SK-MEL-5 (cell line): Measurements from ENCODE around the gene PDE6H. TPM values are rescaled to one million over a fixed set of nuclear protein-coding genes. Genes with fewer than 3 reads are reported as not detected.
A peak's percentile ranks its signal among the peaks of the same experiment; 100 is the strongest.

Experiments used
- DNase-seq: peaks from one replicate; pipeline ENCODE4 v3.0.0-alpha.2; 2016; ENCODE audit warnings: low read depth, low spot score
- in situ Hi-C: cut with HindIII; loops from 2 replicates; pipeline ENCODE4 v1.10.0; 2016; ENCODE audit warnings: low sequenced_read_pairs, high pct_unique_total_duplicates, low pct_unique_long_range_greater_than_20kb
- total RNA-seq: library from RNA; depleted of rRNA; stranded (reverse); fragments of >200 nt; shearing (Covaris generic); gene quantifications from 2 replicates; pipeline ENCODE4 v1.2.3, GENCODE V29; 2014

Gene PDE6H
- total RNA-seq, 1 experiment from 2014 or later = not detected

DNA sequence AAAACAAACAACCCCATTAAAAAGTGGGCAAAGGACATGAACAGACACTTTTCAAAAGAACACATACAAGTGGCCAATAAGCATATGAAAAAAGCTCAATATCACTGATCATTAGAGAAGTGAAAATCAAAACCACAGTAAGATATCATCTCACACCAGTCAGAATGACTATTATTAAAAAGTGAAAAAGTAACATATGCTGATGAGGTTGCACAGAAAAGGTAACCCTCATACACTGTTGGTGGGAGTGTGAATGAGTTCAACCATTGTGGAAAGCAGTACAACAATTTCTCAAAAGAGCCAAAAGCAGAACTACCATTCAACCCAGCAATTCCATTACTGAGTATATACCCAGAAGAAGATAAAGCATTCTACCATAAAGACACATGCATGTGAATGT, 18.2 kb downstream of the PDE6H start:
- no peak for DNase-seq
- in situ Hi-C loops = no loop called here

DNA sequence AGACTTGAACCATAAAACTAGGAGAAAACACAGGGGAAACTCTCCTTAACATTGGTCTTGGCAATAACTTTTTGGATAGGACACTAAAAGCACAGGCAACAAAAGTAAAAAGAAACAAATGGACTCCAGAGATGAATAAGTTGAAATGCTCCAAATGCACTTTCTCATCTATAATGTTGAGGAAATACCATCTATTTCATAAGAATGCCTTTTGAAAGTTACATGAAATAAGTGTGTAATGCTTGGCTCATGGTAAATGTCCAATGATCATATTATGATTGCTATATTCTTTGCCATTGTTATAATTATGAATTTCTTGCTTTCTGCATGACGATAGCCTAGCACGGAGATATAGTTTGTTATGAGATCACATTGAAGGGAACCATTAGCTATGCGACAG, 19.8 kb downstream of the PDE6H start:
- in situ Hi-C loops = no loop called here
- DNase-seq = no peak

DNA sequence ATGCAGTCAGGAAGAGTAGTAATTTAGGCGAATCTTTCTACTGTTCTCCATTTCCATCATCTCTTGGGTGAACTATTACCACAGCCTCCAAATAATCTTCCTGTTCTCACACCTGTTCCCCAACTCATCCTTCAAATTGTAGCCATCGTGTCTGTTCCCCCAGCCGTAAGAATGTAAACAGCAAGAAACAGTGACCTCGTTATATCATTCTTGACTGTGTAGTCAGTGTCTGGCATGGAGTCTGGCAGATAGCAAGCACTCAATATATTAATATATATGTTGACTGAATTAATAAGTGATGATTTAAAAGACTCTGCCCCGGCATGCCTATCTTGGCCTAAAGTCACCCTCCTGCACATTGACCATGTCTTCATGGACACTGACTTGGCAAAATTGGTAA, 20.3 kb downstream of the PDE6H start:
- in situ Hi-C loops = no loop called here
- no peak for DNase-seq

DNA sequence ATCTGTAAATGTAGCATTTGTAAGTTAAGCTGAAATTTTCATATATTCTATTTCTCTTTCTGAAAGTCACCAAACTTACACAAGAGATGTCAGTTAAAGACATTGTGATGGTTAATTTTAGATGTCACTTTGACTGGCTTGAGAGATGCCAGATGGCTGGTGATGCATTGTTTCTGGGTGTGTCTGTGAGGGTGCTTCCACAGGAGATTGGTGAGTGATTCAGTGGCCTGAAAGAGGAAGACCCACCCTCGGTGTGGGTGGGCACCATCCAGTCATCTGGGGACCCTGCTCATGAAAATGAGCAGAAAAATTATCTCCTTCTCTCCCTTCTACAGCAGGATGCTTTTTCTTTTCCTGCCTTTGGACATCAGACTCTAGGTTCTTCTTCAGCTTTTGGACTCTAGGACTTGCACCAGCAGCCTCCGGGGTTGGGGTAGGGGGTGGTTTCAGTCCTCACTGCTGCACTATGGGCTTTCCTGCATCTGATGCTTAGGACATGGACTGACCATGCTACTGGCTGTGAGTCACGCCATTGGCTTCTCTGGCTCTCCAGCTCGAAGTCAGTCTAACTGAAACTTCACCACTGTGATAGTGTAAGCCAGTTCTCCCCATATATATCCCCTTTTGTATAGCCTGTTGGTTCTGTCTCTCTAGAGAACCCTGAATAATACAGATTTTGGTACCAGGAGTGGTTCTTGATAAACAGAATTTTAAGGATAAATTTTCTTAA, 20.9 kb downstream of the PDE6H start:
- no peak for DNase-seq
- in situ Hi-C loops = no loop called here

DNA sequence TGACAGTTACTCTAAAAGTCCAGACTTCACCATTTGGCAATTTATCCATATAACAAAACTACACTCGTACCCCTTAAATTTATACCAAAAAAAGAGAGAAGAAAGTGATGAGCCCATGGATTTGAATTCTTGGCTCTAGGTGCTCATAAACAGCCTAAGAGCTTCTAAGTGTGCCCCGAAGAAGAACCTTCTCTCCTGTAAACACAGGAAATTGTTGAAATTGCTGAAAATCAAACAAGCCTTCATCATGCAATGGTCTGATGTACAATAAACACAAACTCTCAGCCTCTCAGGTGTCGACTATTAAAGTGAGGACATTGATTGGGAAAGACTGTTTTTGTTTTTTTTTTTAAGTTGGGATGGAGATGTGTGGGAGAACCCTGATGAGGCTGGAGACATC, 21.8 kb downstream of the PDE6H start:
- no peak for DNase-seq
- in situ Hi-C loops = no loop called here

DNA sequence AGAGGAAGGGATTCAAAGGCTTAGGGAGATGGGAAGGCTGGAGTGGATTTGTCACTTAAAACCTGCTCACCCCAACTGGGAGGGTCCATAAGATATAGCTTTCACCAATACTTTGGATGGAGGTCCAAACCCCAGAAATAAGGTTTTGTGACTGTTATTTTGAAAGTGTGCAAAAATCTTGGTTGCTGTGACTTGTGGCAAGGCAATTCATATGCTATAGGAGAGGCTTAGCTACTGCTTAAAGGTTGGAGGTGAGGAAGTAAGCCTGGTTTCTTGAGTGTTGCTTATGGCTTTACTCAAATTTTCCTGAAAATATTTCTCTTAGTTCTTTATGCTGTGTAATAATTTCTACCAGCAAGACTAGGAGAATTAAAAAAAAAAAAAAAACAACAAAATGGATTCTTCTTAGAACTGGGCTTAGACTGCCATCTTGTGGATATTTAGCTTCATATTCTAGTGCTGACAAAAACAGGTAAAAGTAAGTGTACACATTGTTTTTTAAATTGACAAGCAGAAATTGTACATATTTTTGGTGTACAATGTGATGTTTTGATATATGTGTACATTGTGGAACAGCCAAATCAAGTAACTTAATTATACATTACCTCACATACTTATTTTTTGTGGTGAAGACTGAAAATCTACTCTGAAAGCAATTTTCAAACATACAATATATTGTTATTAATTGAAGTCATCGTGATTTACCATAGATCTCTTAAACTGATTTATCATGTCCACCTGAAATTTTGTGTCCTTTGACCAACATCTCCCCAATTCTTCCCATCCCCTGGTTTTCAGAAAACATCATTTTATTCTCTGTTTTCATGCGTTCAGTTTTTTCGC, 23.0 kb downstream of the PDE6H start:
- in situ Hi-C loops = no loop called here
- peak; percentile 76 for DNase-seq

DNA sequence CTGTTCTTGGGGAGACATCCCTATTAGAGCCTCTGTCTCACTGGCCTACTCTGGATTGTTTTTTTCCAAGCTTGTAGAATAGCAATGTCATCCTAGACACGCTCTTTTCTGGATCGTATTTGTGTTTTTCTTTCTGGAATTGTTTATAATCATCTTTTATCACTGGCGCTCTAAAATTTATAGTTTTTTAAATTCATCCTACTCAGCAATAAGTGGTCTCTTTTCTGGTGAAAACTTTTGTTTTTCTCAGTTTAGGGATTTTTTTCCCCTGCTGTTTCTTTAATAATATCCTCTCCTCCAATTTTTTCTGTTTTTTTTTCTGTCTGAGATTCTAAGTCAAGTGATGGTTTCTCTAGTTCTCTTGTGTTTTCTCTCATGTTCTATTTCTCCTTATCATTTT, 25.2 kb downstream of the PDE6H start:
- no peak for DNase-seq
- in situ Hi-C loops = no loop called here

DNA sequence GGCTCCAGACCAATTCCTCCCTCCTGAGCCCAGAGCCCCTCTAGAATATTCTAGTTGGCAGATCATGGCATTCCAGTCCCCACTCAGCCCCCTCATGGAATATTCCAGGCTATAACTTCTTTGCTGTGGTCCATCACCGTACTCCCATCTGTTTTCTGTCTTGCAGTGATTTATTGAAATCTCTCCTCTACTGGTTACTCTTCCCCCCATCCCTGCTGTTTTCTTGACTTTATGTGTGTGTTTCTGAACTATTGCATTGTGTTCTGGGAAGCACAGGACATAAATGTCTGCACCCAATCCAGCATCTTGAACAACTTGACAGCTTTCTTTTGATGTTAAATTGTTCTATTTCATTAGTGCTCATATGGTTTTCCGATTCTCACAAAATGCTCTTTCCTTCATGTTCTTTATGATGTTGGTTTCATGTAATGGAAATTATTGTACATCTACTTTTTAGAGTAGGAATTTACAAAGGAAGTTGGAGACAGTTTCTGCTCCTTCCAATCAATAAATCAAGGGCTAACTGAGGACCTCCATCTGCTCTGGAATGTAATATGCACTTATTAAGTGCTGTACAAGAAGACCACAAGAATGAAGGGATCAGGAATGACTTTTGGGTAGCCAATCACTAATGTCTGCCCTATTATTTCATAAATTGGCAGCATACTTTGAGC, 26.3 kb downstream of the PDE6H start:
- in situ Hi-C loops = no loop called here
- no peak for DNase-seq

DNA sequence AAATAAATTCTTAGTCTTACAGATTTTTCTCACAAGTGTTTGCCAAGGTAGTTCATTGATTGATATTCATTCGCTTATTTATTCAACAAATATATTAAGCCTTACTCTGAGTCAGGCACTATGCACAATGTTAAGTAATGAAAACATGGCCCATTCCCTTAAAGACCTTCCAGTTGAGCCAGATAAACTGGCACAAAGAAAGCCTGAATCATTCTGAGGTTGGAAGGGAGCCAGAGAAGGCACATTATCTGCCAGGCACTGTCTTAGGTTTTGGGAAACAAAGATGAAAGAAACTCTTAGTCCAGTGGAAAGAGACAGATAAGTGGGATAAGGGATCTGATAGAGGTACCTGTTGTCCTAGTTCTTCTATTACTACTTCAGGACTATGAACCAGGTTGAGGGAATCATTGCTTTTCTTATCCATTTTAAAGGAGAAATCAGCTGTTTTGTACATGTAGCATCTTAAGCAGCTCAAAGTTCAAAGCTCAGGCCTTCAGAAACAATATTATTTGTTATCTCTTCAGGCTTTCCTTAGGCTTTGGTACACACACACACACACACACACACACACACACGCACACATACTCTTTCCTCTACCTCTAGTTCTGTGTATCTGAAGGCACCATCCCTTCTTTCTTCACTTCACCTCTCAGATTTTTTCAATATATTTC, 27.0 kb downstream of the PDE6H start:
- in situ Hi-C loops = no loop called here
- DNase-seq = peak; percentile 46

DNA sequence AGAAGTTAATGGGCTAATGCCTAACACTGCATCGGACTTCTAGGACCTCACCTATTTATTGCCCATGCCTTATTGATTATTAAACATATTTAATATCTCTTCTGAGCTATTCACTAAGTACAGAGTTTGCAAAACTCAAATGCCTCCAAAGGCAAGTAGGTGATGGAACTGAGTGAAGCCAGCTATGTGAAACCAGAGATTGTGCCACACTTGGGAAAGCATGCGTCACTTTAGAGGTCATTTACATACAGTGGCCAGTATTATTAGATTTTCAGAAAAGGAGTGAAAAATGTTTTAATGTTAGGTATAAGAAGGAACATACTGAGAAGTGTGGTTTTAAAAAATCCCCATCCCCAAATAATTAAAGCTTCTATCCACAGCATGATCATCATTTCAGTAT, 27.7 kb downstream of the PDE6H start:
- in situ Hi-C loops = no loop called here
- DNase-seq = no peak

DNA sequence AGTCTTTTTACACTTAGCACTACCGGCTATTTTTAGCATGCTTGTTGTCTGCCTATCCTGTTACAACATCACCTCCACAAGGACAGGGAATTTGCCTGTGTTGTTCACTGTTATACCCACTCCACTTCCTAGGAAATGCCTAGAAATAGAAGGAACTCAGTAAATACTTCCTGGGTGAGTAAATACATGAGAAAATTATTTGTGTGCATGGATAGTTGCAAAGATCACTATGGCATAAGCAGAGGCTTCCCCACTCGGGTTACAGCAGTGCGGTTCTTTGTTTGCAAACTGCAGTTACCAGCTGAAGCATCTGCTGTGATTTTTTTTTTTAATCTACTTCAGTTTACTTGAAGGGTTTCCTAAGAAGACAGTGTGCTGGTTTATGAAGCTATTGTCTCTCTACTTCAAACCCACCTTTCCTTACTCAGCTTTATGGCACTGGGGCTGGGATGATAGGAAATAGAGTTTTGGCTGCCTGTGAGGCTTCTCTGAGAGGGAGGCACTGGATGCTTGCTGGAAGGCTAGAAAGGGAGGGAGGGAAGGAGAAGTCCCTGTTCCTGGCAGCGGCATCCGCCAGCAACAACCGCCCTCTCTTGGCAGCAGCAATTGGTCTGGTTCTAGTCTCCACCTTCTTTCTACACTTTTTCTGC, 29.0 kb downstream of the PDE6H start:
- in situ Hi-C loops = no loop called here
- no peak for DNase-seq

DNA sequence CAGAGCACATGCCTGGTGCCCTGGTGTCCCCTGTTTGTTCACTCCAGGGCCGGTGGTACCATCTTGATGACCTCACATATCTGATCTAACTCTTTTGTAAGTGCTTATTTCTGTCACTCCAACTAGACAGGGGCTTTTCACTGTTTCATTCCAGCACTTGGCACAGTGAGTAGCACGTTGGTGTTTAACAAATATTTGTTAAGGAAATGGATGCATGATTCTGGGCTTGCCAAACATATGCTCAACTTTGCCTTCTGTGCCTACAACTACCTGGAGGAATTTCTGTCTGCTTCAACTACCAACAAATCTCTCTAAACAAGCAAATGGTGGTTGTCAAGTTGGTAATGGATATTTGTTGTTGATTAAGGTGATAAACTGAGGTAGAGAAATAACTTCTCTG, 31.6 kb downstream of the PDE6H start:
- DNase-seq = no peak
- in situ Hi-C loops = no loop called here

DNA sequence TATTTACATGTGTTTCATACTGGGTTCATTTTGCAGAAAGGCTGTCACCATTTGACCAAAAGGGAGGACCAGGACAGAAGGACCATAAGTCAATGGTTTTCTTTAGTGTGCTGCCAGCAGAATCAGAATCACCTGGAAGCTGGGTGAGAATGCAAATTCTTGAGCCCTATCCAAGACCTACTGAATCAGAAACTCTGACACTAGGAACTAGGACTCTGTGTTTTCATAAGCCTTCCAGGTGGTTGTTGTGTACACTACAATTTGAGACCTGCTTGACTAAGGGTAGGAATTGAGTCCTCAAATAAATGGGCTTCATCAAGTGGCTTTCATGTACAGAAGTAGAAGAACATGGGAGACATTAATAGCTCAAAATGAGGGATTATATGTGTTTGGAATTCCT, 32.2 kb downstream of the PDE6H start:
- DNase-seq = no peak
- in situ Hi-C loops = no loop called here

DNA sequence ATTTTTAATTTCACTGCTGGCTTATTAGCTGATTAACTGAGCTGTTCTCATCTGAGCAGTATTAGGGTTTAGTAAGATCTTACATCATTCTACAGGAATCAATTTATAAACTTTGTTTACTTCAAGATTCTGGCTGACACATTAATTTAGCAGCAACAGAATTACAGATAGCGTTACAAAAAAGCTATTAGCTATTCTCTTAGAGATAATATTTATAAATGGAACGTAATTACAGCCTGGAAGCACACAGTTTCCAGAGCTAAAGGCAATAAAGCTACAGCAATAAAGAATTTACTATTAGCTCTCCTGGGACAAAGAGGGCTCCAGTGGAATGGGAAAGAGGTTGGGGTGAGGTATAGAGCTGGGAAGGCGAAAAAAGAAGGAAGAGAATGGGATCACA, 34.7 kb downstream of the PDE6H start:
- in situ Hi-C loops = no loop called here
- no peak for DNase-seq

DNA sequence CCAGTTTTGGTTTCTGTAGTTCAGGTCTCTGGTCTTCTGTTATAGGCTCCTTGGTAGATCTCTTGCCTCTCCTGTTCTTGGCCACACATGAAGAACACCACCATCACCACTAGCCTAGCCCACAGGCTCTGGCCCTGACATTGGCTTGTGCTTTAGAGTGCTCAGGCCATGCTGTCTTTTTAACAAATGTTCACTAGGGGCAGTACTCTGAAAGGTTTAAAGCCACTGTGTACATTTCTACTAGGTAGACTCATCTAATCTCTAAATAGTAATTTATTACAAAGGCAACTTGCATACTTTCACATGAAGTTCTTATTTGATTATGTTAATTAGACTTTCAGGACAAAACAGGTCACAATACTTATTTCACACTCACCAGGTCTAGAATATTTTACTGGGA, 38.3 kb downstream of the PDE6H start:
- in situ Hi-C loops = no loop called here
- DNase-seq = peak; percentile 30

DNA sequence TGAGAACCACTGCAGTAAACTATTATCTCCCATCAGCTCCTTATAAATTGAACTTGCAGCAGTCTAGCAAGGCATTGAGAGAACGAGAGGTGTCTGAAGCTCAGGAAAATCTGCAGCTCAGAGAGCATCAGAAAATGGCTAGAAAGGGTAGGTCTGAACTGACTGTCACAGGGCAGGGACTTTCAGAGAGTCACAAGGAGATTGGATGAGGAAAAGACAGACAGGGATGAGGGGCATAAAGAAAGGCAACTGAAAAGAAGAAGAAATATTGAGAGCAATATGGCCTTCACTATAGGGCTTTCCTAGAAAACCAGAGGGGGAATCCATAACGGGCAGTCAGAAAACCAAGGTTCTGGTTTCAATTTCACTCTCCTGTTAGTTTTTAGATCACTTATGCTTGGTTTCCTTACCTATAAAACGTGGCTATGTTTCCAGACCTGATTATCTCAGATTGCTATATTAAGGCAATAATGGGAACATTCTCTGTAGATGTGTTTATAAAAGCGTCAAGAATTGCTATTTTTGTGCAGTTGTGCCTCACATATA, 40.9 kb downstream of the PDE6H start:
- no peak for DNase-seq
- in situ Hi-C loops = no loop called here

DNA sequence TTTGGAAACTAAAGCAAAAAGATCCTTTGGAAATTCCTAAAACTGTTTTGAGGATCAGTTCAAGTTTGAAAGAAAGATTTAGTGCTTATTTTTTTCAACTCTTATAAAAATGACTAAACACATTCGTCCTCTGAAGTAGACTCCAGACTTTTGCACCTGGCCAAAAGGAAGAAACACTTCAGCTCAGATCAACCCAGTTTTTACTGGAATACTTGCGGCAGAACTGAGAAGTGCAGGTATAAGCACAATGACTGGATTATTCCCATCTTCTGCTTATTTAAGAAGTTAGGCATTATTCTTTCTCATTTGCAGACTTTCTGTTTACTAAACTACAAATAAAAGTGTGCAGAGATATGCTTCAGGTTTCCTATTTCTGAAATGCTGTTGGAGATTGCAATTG, 41.9 kb downstream of the PDE6H start:
- DNase-seq = no peak
- in situ Hi-C loops = no loop called here
